ENCODE results near the gene DIRAS2. TPM values are rescaled to one million over a fixed set of nuclear protein-coding genes. Genes with fewer than 3 reads are reported as not detected.
A peak's percentile ranks its signal among the peaks of the same experiment; 100 is the strongest.

Gene DIRAS2
- total and polyA plus RNA-seq, 8 donors: 0.42 to 1.7 (median 0.74) TPM

- 63 to 77% methylated on average over 2 of the region's 2 CpGs for WGBS, 2 donors
- FAIRE-seq (no peak), ATAC-seq (no peak), DNase-seq (no peak)
- intact Hi-C loops (cut with DNase I): no loop called here
- Histone ChIP-seq H3K27ac (no peak overlapping the region), H3K9me3 (no peaks in the 10 kb centered on the region), H3K4me1 (no peaks in the 10 kb centered on the region), H3K36me3 (no peaks in the 10 kb centered on the region), H3K27me3 (peaks cover 0 to 5% (median 0%) of the 10 kb centered on the region in 4 donors), H3K4me3 (no peak overlapping the region)
- no peak for TF ChIP-seq CTCF (IDR thresholded peaks at IDR 0.05)
Measured at GRCh38 chr9:90647843-90648242, 5.2 kb upstream of the DIRAS2 start.

GRCh38 chr9:90645721-90646120 is 3.1 kb upstream of the DIRAS2 start:
- WGBS, 2 donors: 73 to 81% methylated on average over 1 of the region's 1 CpG
- Histone ChIP-seq H3K9me3 (no peaks in the 10 kb centered on the region), H3K27ac (no peak overlapping the region), H3K4me1 (no peaks in the 10 kb centered on the region), H3K4me3 (no peak overlapping the region), H3K36me3 (no peaks in the 10 kb centered on the region), H3K27me3 (peaks cover 0 to 5% (median 0%) of the 10 kb centered on the region in 4 donors)
- intact Hi-C loops (cut with DNase I): no loop called here
- FAIRE-seq (no peak), DNase-seq (no peak), ATAC-seq (no peak)
- no peak for TF ChIP-seq CTCF (IDR thresholded peaks at IDR 0.05)

DNA sequence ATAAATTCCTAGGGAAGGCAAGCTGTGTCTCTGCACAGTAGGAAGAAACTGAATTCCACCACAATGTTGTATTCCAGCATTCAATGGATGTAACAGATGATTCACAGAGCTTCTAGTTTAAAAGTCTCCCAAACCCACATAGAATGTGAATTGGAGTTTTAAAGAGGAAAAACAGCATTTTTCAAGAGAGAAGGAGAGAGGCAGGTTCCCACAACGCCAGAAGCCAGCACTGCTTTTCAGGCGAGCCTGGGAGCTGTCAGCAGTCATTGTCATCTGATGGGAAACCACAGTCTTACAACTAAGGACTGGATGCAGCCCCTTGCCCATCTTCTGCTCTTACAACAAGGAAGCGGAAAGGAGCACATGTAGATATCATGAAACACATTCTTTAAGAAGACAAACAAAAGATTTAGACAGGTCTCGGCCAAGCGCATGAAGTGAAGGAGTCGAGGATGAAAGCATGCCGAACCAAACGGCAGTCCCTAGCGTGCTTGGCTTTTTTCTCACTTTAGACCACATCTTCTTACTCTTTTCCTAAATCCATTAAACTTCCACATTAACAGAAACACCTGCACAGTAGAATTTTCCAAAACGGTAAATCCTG is 638 bp downstream of the DIRAS2 start:
- TF ChIP-seq CTCF (IDR thresholded peaks at IDR 0.05): no peak
- no peak for DNase-seq
- Histone ChIP-seq H3K27ac (peak overlapping the region in 2 of 4 donors; percentile 48 to 54), H3K36me3 (no peaks in the 10 kb centered on the region), H3K4me3 (peak overlapping the region; percentile 13 to 50 (median 32)), H3K9me3 (no peaks in the 10 kb centered on the region), H3K27me3 (peaks cover 0 to 5% (median 0%) of the 10 kb centered on the region in 4 donors), H3K4me1 (no peaks in the 10 kb centered on the region)
- no peak for FAIRE-seq
- peak in 2 of 4 donors; percentile 3 to 15 for ATAC-seq
- intact Hi-C loops (cut with DNase I): no loop called here
- 13 to 15% methylated on average over 10 of the region's 10 CpGs for WGBS, 2 donors

GRCh38 chr9:90641086-90641485 is 1.5 kb downstream of the DIRAS2 start:
- no peaks in the 10 kb centered on the region for H3K36me3 ChIP-seq
- DNase-seq (no peak), FAIRE-seq (no peak), ATAC-seq (no peak)
- intact Hi-C loops (cut with DNase I): no loop called here
- TF ChIP-seq CTCF (IDR thresholded peaks at IDR 0.05): no peak
- 45 to 60% methylated on average over 2 of the region's 2 CpGs for WGBS, 2 donors
- no peaks in the 10 kb centered on the region for H3K4me1 ChIP-seq
- peak overlapping the region in 1 of 4 donors; percentile 3 for H3K27ac ChIP-seq
- H3K9me3 ChIP-seq: no peaks in the 10 kb centered on the region
- H3K4me3 ChIP-seq: no peak overlapping the region
- peaks cover 0 to 5% (median 0%) of the 10 kb centered on the region in 4 donors for H3K27me3 ChIP-seq

DNA sequence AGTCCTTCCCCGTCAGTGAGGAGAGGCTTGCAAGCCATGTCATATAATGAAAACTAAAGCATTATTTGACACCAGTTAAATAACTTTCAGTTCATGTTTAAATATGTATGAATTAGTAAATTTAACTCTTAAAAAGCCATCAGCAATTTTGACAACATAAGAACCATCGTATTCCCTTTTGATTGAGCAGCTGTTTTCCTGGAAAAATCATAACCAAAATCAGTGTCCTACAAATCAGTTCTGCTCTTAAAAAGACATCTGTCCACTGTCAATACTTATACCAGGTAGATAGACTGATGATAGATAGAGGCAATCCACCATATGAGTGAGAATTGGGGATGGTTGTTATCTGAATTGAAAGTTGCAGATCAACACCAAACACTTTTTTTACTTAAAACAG is 2.3 kb downstream of the DIRAS2 start:
- Histone ChIP-seq H3K4me3 (no peak overlapping the region), H3K27ac (no peak overlapping the region), H3K4me1 (no peaks in the 10 kb centered on the region), H3K9me3 (no peaks in the 10 kb centered on the region), H3K27me3 (peaks cover 0 to under 1% (median 0%) of the 10 kb centered on the region in 4 donors), H3K36me3 (no peaks in the 10 kb centered on the region)
- no peak for DNase-seq
- FAIRE-seq: no peak
- no peak for TF ChIP-seq CTCF (IDR thresholded peaks at IDR 0.05)
- intact Hi-C loops (cut with DNase I): no loop called here
- WGBS, 2 donors: 62 to 67% methylated on average over 2 of the region's 2 CpGs
- no peak for ATAC-seq
